ENCODE measurements around the gene GARIN5B. TPM values are rescaled to one million over a fixed set of nuclear protein-coding genes. Genes with fewer than 3 reads are reported as not detected.

The GARIN5B gene
- polyA plus RNA-seq, 3 donors = not detected

- 49% methylated on average over 18 of the region's 24 CpGs for WGBS (ENCODE audit: insufficient coverage)
- H3K4me3 Mint-ChIP-seq = peak overlapping the region in 1 of 2 donors; percentile 72
- H3K4me1 Mint-ChIP-seq = peaks cover 5% of the 10 kb centered on the region
- H3K4me1 ChIP-seq (ENCODE audit: control insufficient read depth in 1 of 2, insufficient read depth in 2 of 2, low read length in 2 of 2) = peaks cover 4 to 6% of the 10 kb centered on the region in 2 donors
- no peak overlapping the region for H3K9ac ChIP-seq (ENCODE audit: insufficient read depth, low read length, poor library complexity, severe bottlenecking)
- TF ChIP-seq CTCF (IDR thresholded peaks at IDR 0.05) = no peak
- no peak overlapping the region for H3K4me3 ChIP-seq (replicated peaks in 1 of 3; ENCODE audit: low read depth in 2 of 3, low read length in 3 of 3)
- intact Hi-C loops (cut with micrococcal nuclease) = no loop called here
- DNase-seq = no peak
- H3K9me3 Mint-ChIP-seq = peaks cover 0 to 31% (median 6%) of the 10 kb centered on the region in 7 donors
- H3K36me3 ChIP-seq (replicated peaks in 1 of 2; ENCODE audit: control insufficient read depth in 1 of 2, insufficient read depth in 2 of 2, low read length in 2 of 2) = no peaks in the 10 kb centered on the region
- peaks cover 73 to 96% (median 79%) of the 10 kb centered on the region in 3 donors for H3K27me3 Mint-ChIP-seq (ENCODE audit: low read depth in 3 of 3)
- no peak overlapping the region for H3K27ac ChIP-seq (ENCODE audit: low read depth in 1 of 2, low read length in 2 of 2)
- H3K4me2 ChIP-seq (replicated peaks; ENCODE audit: extremely low read depth, low read length, poor library complexity, severe bottlenecking) = no peak overlapping the region
- no peak overlapping the region for H2AFZ ChIP-seq (ENCODE audit: insufficient read depth, low read depth, low read length, poor library complexity, severe bottlenecking)
- H3K79me2 ChIP-seq (ENCODE audit: insufficient read depth, low read length) = no peaks in the 10 kb centered on the region
- no peak overlapping the region for H3K27ac Mint-ChIP-seq
- no peaks in the 10 kb centered on the region for H4K20me1 ChIP-seq (ENCODE audit: insufficient read depth, low read length)
- H3K36me3 Mint-ChIP-seq = peaks cover 0 to 4% of the 10 kb centered on the region in 2 donors
- H3K9me3 ChIP-seq (replicated peaks in 1 of 2; ENCODE audit: control insufficient read depth in 1 of 2, insufficient read depth in 1 of 2, low read length in 2 of 2) = peaks cover 2 to 8% of the 10 kb centered on the region in 2 donors
- peaks cover 32 to 94% of the 10 kb centered on the region in 2 donors for H3K27me3 ChIP-seq (ENCODE audit: control insufficient read depth in 2 of 2, insufficient read depth in 2 of 2, low read length in 2 of 2)
Measured at GRCh38 chr19:55372316-55373081, 9.4 kb upstream of the GARIN5B start.

- no peak within 1 kb of the TSS for H3K27ac Mint-ChIP-seq
Measured at GRCh38 chr19:55370305-55370988, 7.4 kb upstream of the GARIN5B start, which contains the start of gene IL11. IL11 (minus strand) TSS chr19:55370463; CDS start chr19:55370310, 153 bp downstream.

More at GRCh38 chr19:55370305-55370988, 7.4 kb upstream of the GARIN5B start, which contains the start of gene IL11:
- WGBS (ENCODE audit: insufficient coverage) = no CpG with 5 or more reads among the region's 32 CpGs
- H2AFZ ChIP-seq (ENCODE audit: insufficient read depth, low read depth, low read length, poor library complexity, severe bottlenecking) = no peak within 1 kb of the TSS
- no peak for DNase-seq
- intact Hi-C loops (cut with micrococcal nuclease) = no loop called here
- no peak for TF ChIP-seq CTCF (IDR thresholded peaks at IDR 0.05)
- Mint-ChIP-seq H3K4me1 (peaks cover 5% of the 10 kb centered on the region), H3K36me3 (peaks cover 0 to 4% of the 10 kb centered on the region in 2 donors), H3K9me3 (peaks cover 0 to 24% (median 6%) of the 10 kb centered on the region in 7 donors), H3K4me3 (peak within 1 kb of the TSS in 1 of 2 donors; percentile 80), H3K27me3 (ENCODE audit: low read depth in 3 of 3) (peaks cover 53 to 83% (median 74%) of the 10 kb centered on the region in 3 donors)
- no peak within 1 kb of the TSS for H3K4me3 ChIP-seq (replicated peaks in 1 of 3; ENCODE audit: low read depth in 2 of 3, low read length in 3 of 3)
- peaks cover 2 to 8% of the 10 kb centered on the region in 2 donors for H3K9me3 ChIP-seq (replicated peaks in 1 of 2; ENCODE audit: control insufficient read depth in 1 of 2, insufficient read depth in 1 of 2, low read length in 2 of 2)
- H3K4me2 ChIP-seq (replicated peaks; ENCODE audit: extremely low read depth, low read length, poor library complexity, severe bottlenecking) = peak within 1 kb of the TSS; percentile 26
- H3K79me2 ChIP-seq (ENCODE audit: insufficient read depth, low read length) = no peaks in the 10 kb centered on the region
- H3K4me1 ChIP-seq (ENCODE audit: control insufficient read depth in 1 of 2, insufficient read depth in 2 of 2, low read length in 2 of 2) = peaks cover 4 to 6% of the 10 kb centered on the region in 2 donors
- H4K20me1 ChIP-seq (ENCODE audit: insufficient read depth, low read length) = no peaks in the 10 kb centered on the region
- H3K36me3 ChIP-seq (replicated peaks in 1 of 2; ENCODE audit: control insufficient read depth in 1 of 2, insufficient read depth in 2 of 2, low read length in 2 of 2) = no peaks in the 10 kb centered on the region
- no peak within 1 kb of the TSS for H3K9ac ChIP-seq (ENCODE audit: insufficient read depth, low read length, poor library complexity, severe bottlenecking)
- no peak within 1 kb of the TSS for H3K27ac ChIP-seq (ENCODE audit: low read depth in 1 of 2, low read length in 2 of 2)
- peaks cover 32 to 74% of the 10 kb centered on the region in 2 donors for H3K27me3 ChIP-seq (ENCODE audit: control insufficient read depth in 2 of 2, insufficient read depth in 2 of 2, low read length in 2 of 2)
